ENCODE measurements around the gene SURF4.
"Not testable (repeated sequence)": the region's sequence is repeated elsewhere in the genome, so short reads cannot be mapped to it uniquely, and the experiment has no call there.

SURF4 gene

DNA sequence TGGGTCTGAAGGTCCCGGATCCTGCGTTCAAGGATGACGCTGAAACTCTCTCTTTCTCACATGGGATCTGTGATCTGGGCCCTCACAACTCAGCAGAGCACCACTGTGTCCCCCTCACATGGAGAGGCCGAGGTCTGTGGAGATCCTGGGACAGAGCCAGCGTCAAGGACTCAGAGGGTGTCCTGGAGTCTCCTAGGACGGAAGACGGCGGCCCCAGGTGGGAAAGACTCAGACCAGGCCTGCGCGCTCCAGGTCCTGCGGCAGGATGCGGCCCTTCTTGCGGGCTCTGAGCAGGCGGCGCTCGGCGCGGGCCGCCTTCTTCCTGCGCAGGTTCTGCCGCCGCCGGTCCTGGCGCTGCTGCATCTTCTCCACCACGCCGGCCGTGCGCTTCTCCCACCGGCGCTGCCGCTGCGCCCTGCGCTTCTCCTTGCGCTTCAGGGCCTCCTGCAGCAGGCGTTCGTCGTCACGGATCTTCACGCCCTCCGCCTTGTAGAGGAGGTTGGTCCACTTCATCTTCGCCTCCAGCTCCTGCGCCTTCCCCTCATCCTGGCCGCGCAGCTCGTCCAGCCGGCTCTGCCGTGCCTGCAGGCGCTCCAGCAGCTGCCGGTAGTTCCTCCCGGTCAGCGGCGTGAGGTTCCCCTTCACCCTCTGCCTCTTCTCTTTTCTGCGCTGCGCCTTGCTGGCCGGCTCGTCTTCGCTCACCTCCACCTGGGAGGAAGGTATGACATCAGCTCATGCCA lies 44.0 kb downstream of the SURF4 start:
- DNase-seq, result no peak

DNA sequence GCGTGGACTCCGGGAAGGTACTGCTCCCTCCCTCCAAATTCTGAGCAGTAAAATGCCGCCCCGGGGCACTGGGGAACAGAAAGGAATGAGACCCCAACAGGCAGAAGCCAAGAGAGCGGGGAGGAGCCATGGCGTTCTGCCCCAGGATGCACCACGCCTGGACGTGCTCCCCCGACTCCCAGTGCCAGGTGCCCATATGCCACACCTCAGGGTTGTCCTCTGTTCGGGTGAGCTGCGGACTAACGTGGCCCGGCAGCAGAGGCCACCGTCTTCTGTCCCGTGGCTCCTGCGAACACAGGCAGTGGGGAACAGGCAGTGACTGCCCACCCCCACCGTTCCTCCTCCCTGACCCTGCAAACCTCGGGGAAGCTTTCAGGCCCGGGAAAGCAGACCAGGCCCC lies 44.6 kb downstream of the SURF4 start:
- no peak for DNase-seq

DNA sequence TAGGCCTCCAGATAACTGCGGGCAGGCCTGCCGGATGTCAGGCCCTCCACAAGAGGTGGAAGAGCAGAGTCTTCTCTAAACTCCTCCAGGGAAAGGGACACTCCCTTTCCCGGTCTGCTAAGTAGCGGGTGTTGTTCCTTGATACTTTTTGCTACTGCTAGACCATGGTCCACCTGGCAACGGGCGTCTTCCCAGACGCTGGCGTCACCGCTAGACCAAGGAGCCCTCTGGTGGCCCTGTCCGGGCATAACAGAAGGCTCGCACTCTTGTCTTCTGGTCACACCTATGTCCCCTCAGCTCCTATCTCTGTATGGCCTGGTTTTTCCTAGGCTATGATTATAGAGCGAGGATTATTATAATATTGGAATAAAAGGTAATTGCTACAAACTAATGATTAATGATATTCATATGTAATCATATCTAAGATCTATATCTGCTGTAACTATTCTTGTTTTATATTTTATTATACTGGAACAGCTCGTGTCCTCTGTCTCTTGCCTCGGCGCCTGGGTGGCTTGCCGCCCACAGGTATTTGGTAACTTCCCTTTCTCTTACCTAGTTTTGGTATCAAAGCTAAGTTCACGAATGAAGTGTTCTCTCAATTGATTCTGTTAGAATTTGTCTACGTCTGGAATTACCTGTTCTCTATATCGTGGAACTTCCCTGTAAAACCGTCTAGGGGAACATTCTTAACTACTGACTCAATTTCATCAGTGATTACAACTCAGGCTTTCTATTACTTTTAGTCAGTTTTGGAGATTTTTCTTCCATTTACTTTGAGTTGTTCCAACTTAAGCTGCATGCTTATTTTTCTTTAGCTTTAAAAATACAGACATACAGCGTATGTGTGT lies 46.3 kb downstream of the SURF4 start:
- DNase-seq, result not testable (repeated sequence)

DNA sequence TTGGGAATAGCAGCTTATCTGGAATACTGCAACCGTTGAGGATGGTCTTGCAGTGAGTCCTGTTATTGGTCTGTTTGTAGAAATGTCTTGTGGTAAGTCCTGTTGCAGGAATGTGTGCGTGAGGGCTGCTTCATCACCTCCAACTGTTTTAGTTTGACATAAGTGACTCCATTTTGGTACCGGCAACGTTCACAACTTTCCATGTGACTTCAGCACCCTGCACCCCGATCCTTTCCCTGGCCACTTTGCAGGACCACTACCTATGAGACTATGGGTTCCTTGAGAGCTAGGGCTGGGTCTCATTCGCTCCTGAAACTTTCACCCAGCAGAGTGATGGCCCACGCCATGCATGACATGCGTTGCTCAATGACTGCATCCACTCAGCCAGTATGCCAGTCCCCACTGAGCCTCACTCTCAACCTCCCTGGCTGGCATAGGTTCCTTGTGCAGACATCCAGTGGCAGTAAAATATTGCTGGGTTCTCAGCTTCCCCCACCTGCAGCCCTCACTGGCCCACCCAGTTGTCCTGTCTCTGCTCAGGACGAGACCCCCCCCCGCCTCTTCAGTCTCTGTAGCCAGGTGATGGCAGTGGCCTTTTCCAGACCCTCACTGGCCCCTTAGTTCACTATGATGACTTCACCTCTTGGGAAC lies 47.9 kb downstream of the SURF4 start:
- no peak for DNase-seq

DNA sequence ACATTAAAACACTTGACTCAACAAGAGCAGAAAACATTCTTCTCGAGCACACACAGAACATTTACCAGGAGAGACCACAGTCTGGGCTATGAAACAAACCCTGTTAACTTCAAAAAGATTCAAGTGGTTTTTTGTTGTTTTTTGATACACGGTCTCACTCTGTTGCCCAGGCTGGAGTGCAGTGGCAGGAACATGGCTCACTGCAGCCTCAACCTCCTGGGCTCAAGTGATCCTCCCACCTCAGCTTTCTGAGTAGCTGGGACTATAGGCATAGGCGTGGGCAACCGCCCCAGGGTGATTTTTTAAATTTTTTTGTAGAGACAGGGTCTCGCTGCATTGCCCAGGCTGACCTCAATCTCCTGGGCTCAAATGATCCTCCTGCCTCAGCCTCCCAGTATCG lies 48.8 kb downstream of the SURF4 start:
- not testable (repeated sequence) for DNase-seq

DNA sequence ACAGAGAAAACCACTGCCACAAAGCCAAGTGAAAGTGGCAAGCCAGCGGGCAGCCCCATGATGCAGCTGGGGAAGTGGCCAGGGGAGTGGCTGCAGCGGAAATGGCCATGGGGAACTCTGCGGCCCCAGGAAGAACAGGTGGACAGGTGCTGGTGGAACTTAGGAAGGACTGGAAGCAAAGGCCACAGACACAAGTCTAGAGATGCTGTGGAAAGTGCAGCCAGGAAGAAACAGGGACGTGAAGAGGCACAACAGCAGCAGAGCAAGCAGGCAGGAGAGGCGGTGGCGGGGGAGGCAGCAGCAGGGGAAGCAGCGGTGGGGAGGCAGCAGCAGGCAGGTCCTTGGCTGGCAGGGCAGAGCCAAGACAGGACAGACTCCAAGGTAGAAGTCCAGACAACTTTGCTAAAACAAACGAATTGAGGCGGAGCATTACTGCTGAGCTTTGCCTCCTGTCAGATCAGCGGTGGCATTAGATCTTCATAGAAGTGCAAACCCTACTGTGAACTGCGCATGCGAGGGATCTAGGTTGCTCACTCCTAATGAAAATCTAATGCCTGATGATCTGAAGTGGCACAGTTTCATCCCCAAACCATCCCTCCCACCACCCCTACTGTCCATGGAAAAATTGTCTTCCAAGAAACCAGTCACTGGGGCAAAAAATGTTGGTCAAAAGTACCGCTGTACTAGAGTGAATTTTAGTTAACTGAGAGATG lies 51.7 kb downstream of the SURF4 start:
- no peak for DNase-seq

DNA sequence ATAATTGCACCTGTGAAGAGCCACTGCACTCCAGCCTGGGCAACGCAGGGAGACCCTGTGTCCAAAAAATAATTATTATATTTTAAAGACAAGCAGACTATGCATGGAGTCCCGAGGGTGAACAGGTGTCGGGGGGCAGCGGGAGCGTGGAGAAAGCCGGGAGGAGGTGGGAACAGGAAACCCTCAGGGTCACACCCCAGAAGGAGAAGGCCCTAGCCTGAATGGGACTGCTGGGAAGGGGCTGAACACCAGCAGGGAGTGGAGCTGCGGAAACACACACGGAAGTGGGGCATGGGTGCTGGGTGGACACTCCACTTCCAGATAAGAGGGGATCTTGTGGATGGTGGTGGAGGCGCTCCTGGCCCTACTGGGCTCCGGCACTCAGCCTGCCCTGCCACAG lies 52.6 kb downstream of the SURF4 start:
- DNase-seq, result no peak

DNA sequence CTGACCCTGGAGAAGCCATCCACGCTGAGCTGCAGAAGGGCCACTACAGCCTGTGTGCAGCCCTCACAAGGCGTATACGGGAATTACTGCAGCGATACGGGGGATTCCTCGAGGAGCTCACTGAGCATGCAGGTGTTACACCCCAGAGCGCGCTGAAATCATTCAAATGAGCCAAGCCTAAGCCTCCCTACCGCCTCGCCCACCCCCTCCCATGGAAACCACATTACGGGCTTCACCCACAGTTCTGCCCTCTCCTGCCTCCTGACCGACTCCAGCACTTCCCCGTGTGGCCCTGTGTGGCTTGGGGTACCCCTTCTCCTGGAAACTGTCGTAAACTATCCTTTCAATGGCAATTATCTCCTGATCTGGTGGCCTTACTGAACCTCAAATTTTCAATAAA lies 53.2 kb downstream of the SURF4 start:
- no peak for DNase-seq

DNA sequence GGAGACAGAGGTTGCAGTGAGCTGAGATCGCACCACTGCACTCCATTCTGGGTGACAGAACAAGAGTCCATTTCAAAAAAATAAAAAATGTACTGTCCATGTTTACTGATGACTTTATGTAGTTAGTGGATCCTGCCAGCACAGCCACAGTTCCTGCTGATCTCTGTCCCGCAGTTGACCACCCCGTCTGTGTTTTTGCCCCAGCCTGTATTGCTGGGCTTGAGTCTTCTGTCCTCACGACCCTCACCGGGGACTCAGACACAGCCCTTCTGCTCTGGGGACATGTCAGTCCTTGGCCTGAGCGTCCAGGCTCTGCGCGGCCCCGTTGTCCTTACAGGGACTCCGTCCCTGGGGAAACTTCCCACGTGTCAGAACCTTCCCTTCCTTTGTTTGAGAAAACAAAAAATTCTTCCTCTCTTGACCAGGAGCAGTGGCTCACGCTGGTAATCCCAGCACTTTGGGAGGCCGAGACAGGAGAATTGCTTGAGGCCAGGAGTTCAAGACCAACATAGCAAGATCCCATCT lies 54.4 kb downstream of the SURF4 start:
- DNase-seq, result no peak

DNA sequence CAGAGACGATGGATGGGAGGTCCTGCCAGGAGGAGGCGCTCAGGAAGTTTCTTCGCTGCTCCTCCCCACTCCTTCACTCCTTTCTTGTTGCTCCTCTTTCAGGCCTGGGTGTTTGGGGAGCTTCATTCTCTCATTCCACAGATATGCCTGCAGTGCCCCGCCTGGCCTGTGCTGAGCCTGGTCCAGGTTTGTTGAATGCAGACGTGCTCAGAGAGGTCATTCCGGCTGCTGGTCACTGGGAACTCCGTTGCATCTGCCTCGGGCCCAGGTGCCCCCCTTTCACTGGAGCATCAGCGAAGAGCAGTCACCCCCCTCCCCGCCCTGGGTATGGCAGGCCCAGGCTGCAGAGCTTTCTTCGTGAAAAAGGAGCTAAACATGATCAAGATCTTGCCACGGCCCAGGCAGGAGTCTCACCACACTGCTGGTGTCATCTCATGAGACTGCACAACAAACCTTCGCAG lies 55.4 kb downstream of the SURF4 start:
- no peak for DNase-seq

DNA sequence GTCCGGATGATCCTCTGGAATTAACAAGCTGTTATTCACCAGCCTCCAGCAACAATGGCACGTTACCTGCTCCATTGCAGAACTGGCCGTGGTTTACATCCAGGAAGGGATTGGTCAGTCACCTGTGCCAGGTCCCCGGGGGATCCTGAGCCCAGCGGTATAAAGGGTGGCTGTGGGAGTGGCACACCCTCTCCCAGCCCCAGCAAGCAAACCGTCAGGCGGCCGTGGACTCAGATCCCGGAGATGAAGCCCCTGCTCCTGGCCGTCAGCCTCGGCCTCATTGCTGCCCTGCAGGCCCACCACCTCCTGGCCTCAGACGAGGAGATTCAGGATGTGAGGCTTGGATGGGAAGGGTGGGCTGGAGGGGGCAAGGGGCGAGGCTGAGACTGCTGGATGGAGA lies 58.3 kb downstream of the SURF4 start:
- DNase-seq, result not testable (repeated sequence)

DNA sequence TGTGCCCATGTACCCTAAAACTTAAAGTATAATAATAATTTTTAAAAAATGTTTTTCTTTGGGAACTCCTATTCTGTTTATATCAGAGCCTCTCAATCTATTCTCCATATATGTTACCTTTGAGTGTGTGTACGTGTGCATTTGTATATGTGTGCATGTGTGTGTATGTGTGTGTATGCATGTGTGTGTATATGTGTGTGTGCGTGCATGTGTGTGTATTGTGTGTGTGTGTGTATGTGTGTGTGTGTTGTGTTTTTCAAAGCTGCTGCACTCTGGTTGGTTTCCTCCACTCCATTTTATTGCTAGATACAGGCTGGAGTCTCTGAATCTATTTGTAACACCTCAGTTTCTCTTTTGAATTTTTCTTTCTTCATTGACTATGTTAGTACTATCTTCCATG lies 59.9 kb downstream of the SURF4 start:
- no peak for DNase-seq

Measured in activated naive CD4-positive, alpha-beta T cell (primary cell).